OCI-LY7 (cell line): ENCODE data around the gene MYO18A. TPM values are rescaled to one million over a fixed set of nuclear protein-coding genes. Genes with fewer than 3 reads are reported as not detected.
A peak's percentile ranks its signal among the peaks of the same experiment; 100 is the strongest.
"Not testable (repeated sequence)": the region's sequence is repeated elsewhere in the genome, so short reads cannot be mapped to it uniquely, and the experiment has no call there.

Experiments used
- Bru-seq: library from RNA; stranded (reverse); fragments of 400-500 nt; gene quantifications from one replicate; lab custom pipeline; 2021; lab: Mats Ljungman, UMichigan
- BruChase-seq, 2 experiments: library from RNA; stranded (reverse); fragments of 400-500 nt; gene quantifications; one replicate each; lab custom pipeline; 2021; lab: Mats Ljungman, UMichigan
- BruUV-seq: library from RNA; stranded (reverse); fragments of 400-500 nt; replicated peaks from 2 replicates; lab custom pipeline; 2021; lab: Mats Ljungman, UMichigan
- CTCF ChIA-PET: fragments of 300-600 bp; sonication (Branson Sonifier 250); formaldehyde crosslinking; loops from one replicate; lab custom pipeline; 2022; ENCODE audit warnings: antibody characterized with exemption; ENCODE audit not compliant: unreplicated experiment; lab: Charles Lee
- POLR2A ChIA-PET: fragments of 300-600 bp; sonication (Branson Sonifier 250); formaldehyde crosslinking; loops from one replicate; lab custom pipeline; 2022; ENCODE audit warnings: antibody characterized with exemption; lab: Charles Lee
- DNase-seq: peaks from one replicate; pipeline ENCODE4 v3.0.0-alpha.2; 2015; ENCODE audit warnings: low spot score
- H2AFZ ChIP-seq: fragments of 200-600 bp; sonication (generic), shearing (Covaris generic); 2 replicates; pipeline ENCODE4 v1.6.1; 2014; ENCODE audit warnings: mild to moderate bottlenecking, antibody characterized with exemption, low read length, moderate library complexity
- H3K27ac ChIP-seq: fragments of 200-600 bp; sonication (generic); 2 replicates; pipeline ENCODE4 v1.5.1; 2014; ENCODE audit warnings: mixed run types, low read depth, mild to moderate bottlenecking, moderate library complexity, low read length, inconsistent platforms; ENCODE audit not compliant: poor library complexity, severe bottlenecking
- H3K36me3 ChIP-seq: fragments of 200-600 bp; sonication (generic); 2 replicates; pipeline ENCODE4 v1.6.1; 2014; ENCODE audit warnings: mild to moderate bottlenecking, antibody characterized with exemption, low read length, moderate library complexity, mixed read lengths; ENCODE audit not compliant: insufficient read depth
- H3K4me1 ChIP-seq: fragments of 200-600 bp; sonication (generic); 2 replicates; pipeline ENCODE4 v1.5.1; 2014; ENCODE audit warnings: mild to moderate bottlenecking, low read length; ENCODE audit not compliant: insufficient read depth, poor library complexity, severe bottlenecking
- H3K4me2 ChIP-seq: fragments of 200-600 bp; sonication (generic); 2 replicates; pipeline ENCODE4 v1.6.1; 2014; ENCODE audit warnings: mild to moderate bottlenecking, low read length
- H3K4me3 ChIP-seq: fragments of 200-600 bp; sonication (generic); 2 replicates; pipeline ENCODE4 v1.5.1; 2014; ENCODE audit warnings: mild to moderate bottlenecking, low read depth, low read length; ENCODE audit not compliant: poor library complexity, severe bottlenecking
- H3K79me2 ChIP-seq: fragments of 200-600 bp; sonication (generic); 2 replicates; pipeline ENCODE4 v1.6.1; 2016; ENCODE audit warnings: low read depth, mild to moderate bottlenecking, low read length, moderate library complexity, mixed read lengths; ENCODE audit not compliant: insufficient read depth
- H3K9me2 ChIP-seq: fragments of 200-600 bp; sonication (generic); 2 replicates; pipeline ENCODE4 v1.6.1; 2016; ENCODE audit warnings: mild to moderate bottlenecking, low read length, mixed read lengths; ENCODE audit not compliant: insufficient read depth
- H3K9me3 ChIP-seq: fragments of 200-600 bp; sonication (generic); 2 replicates; pipeline ENCODE4 v1.6.1; 2014; ENCODE audit warnings: mild to moderate bottlenecking, mixed run types, low read length, mixed read lengths
- H4K20me1 ChIP-seq: fragments of 200-600 bp; sonication (generic); 2 replicates; pipeline ENCODE4 v1.6.1; 2014; ENCODE audit warnings: mild to moderate bottlenecking, antibody characterized with exemption, low read length, moderate library complexity, mixed read lengths; ENCODE audit not compliant: insufficient read depth
- EZH2phosphoT487 ChIP-seq: fragments of 200-600 bp; sonication (generic); IDR thresholded peaks from 2 replicates; pipeline ENCODE4 v1.6.1; 2018; ENCODE audit warnings: low read depth, borderline replicate concordance, mild to moderate bottlenecking, mixed run types, antibody characterized with exemption, low read length, moderate library complexity, mixed read lengths
- intact Hi-C: fragments of 100-400 bp; cut with micrococcal nuclease; formaldehyde crosslinking; loops from one replicate; pipeline ENCODE4 v1.10.0; 2022; ENCODE audit not compliant: unreplicated experiment
- long read RNA-seq: library from polyadenylated mRNA; stranded (forward); transcript quantifications from one replicate; pipeline ENCODE4 v2.0.0, GENCODE V29; 2022
- total RNA-seq, 2 experiments: library from RNA; depleted of rRNA in 1 of 2; stranded (reverse); fragments of >200 nt in 1 of 2; shearing (Covaris generic) in 1 of 2; gene quantifications; 2 replicates each; pipeline ENCODE4 v1.2.3, GENCODE V29; 2014 to 2022
- TF ChIP-seq, protein P1 (sequence below): fragments of 200-600 bp; sonication (generic); conservative IDR thresholded peaks from 2 replicates; pipeline ENCODE4 v1.5.1; 2014; ENCODE audit warnings: mild to moderate bottlenecking, antibody characterized with exemption, low read length, moderate library complexity, mixed read lengths

MYO18A gene, protein sequence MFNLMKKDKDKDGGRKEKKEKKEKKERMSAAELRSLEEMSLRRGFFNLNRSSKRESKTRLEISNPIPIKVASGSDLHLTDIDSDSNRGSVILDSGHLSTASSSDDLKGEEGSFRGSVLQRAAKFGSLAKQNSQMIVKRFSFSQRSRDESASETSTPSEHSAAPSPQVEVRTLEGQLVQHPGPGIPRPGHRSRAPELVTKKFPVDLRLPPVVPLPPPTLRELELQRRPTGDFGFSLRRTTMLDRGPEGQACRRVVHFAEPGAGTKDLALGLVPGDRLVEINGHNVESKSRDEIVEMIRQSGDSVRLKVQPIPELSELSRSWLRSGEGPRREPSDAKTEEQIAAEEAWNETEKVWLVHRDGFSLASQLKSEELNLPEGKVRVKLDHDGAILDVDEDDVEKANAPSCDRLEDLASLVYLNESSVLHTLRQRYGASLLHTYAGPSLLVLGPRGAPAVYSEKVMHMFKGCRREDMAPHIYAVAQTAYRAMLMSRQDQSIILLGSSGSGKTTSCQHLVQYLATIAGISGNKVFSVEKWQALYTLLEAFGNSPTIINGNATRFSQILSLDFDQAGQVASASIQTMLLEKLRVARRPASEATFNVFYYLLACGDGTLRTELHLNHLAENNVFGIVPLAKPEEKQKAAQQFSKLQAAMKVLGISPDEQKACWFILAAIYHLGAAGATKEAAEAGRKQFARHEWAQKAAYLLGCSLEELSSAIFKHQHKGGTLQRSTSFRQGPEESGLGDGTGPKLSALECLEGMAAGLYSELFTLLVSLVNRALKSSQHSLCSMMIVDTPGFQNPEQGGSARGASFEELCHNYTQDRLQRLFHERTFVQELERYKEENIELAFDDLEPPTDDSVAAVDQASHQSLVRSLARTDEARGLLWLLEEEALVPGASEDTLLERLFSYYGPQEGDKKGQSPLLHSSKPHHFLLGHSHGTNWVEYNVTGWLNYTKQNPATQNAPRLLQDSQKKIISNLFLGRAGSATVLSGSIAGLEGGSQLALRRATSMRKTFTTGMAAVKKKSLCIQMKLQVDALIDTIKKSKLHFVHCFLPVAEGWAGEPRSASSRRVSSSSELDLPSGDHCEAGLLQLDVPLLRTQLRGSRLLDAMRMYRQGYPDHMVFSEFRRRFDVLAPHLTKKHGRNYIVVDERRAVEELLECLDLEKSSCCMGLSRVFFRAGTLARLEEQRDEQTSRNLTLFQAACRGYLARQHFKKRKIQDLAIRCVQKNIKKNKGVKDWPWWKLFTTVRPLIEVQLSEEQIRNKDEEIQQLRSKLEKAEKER (N-terminal part only)
- 124 and 131 TPM in 2 replicates for total RNA-seq (2014; rRNA removed; shearing (Covaris generic))
- total RNA-seq (2022) = 128 and 143 TPM in 2 replicates
- Bru-seq, nascent RNA = percentile 62 among the genes with signal in this experiment
- percentile 68 among the genes with signal in this experiment for BruChase-seq, experiment 1, labeled RNA remaining after a 6-hour chase
- percentile 64 among the genes with signal in this experiment for BruChase-seq, experiment 2, labeled RNA remaining after a 2-hour chase
- long read RNA-seq, partial matches to known transcripts = 37 of 66 reads
- long read RNA-seq, other reads (novel, unspliced or antisense) = 29 of 66 reads

DNA sequence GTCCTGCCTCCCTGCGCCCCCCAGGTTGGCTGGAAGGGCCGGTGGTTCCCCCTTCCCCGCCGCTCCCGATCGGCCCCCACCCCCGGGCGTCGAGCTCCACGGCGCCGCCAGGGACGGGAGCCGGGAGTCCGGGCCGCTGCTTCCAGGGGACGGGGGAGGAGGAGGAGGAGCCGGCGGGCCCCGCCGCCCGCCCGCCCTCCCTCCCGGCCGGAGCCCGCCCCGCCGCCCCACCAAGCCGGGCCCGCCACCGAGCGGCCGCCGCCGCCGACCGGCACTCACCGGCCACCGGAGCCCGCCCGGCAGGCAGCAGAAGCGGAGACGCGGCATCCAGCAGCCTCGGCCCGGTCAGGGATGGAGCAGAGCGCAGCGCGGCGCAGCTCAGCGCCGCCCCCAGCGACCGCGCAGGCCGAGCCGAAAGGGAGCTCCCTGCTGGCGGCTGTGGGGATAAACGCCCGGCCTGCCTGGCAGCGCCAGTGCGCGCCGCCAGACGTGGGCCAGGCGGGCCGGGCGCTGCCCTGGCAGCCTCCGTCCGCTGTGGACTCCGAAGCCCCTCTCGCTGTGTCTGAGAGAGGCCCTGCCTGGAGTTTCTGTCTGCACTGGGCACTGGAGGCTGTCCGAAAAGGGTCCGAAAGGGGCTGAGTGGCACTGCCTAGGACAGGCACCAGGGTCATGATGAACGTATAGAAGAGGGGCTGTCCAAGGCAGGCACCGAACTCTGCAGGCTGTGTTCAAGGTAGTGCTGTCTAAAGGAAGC, at the start of gene MYO18A:
TSS of gene MYO18A (minus strand) at position 365 of the 754 bp plus-strand sequence. CDS start 13,458 bp downstream, outside the sequence.
- Histone ChIP-seq H3K4me1 (peaks cover 45% of the 10 kb centered on the region), H3K9me2 (no peaks in the 10 kb centered on the region), H2AFZ (peak within 1 kb of the TSS; percentile 73), H3K27ac (no peak within 1 kb of the TSS), H4K20me1 (no peaks in the 10 kb centered on the region), H3K36me3 (no peaks in the 10 kb centered on the region), H3K4me3 (peak within 1 kb of the TSS; percentile 68), H3K79me2 (no peaks in the 10 kb centered on the region; the same call in 1 of the 2 replicates), H3K4me2 (peak within 1 kb of the TSS; percentile 73), H3K9me3 (peaks cover 6% of the 10 kb centered on the region)
- BruUV-seq = no TSS peak
- TF ChIP-seq, protein P1, sequence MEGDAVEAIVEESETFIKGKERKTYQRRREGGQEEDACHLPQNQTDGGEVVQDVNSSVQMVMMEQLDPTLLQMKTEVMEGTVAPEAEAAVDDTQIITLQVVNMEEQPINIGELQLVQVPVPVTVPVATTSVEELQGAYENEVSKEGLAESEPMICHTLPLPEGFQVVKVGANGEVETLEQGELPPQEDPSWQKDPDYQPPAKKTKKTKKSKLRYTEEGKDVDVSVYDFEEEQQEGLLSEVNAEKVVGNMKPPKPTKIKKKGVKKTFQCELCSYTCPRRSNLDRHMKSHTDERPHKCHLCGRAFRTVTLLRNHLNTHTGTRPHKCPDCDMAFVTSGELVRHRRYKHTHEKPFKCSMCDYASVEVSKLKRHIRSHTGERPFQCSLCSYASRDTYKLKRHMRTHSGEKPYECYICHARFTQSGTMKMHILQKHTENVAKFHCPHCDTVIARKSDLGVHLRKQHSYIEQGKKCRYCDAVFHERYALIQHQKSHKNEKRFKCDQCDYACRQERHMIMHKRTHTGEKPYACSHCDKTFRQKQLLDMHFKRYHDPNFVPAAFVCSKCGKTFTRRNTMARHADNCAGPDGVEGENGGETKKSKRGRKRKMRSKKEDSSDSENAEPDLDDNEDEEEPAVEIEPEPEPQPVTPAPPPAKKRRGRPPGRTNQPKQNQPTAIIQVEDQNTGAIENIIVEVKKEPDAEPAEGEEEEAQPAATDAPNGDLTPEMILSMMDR = peak; percentile 79
- no peak for TF ChIP-seq EZH2phosphoT487
- CTCF ChIA-PET = interaction anchor here (0.6 to 1.9 kb wide), 6 partner anchors 13 to 228 kb away, joined by 3 to 23 read pairs (median 4); no protein-coding TSS in a partner anchor
- intact Hi-C loops = loop anchor here (1.0 kb wide), 1 partner anchor 31 kb away; no protein-coding TSS in a partner anchor
- POLR2A ChIA-PET = interaction anchor here (0.6 to 3.4 kb wide), 4 partner anchors 14 to 497 kb away, joined by 3 to 20 read pairs (median 4); no protein-coding TSS in a partner anchor
- DNase-seq = peak; percentile 88

DNA sequence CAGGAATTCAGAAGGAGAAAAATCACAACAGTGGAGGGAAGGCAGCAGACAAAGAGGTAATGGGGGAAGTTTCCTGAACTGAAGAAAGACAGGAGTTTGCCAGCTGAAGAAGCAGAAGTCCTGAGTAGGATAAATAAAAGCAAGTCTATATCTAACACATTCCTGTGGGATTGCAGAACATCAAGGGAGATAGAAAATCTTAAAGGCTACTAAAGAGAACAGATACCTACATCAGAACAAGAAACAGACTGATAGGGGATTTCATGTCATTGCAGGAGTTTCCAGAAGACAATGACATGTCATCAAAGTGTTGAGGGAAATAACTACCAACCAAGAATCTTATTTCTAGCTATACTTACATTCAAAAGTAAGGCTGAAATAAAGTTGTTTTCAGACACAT, 45.2 kb upstream of the MYO18A start:
- Histone ChIP-seq H3K9me3 (no peaks in the 10 kb centered on the region), H3K36me3 (no peaks in the 10 kb centered on the region), H3K4me2 (no peak overlapping the region), H2AFZ (no peak overlapping the region), H3K4me3 (no peak overlapping the region), H4K20me1 (no peaks in the 10 kb centered on the region), H3K9me2 (no peaks in the 10 kb centered on the region), H3K79me2 (no peaks in the 10 kb centered on the region), H3K27ac (no peak overlapping the region), H3K4me1 (no peaks in the 10 kb centered on the region)
- TF ChIP-seq EZH2phosphoT487 = no peak
- TF ChIP-seq, protein P1 = no peak
- no peak for DNase-seq
- intact Hi-C loops = no loop called here
- no TSS peak for BruUV-seq
- POLR2A ChIA-PET = no interaction called here
- CTCF ChIA-PET = interaction anchor here (0.5 kb wide), 1 partner anchor 134 kb away, joined by 3 read pairs; no protein-coding TSS in a partner anchor

DNA sequence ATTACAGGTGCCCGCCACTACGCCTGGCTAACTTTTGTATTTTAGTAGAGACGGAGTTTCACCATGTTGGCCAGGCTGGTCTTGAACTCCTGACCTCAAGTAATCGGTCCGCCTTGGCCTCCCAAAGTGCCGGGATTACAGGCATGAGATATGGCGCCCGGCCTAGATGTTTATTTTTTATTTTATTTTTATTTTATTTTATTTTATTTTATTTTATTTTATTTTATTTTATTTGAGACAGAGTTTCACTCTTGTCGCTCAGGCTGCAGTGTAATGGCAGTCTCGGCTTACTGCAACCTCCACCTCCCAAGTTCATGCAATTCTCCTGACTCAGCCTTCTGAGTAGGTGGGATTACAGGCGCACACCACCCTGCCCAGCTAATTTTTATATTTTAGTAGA, 41.1 kb upstream of the MYO18A start:
- H3K4me2 ChIP-seq, H3K36me3 ChIP-seq, intact Hi-C loops, H3K79me2 ChIP-seq, H3K27ac ChIP-seq, H3K9me3 ChIP-seq, H2AFZ ChIP-seq, H3K4me3 ChIP-seq, BruUV-seq, H3K9me2 ChIP-seq, H4K20me1 ChIP-seq, CTCF ChIA-PET, POLR2A ChIA-PET, DNase-seq, H3K4me1 ChIP-seq: not testable (repeated sequence)
